Testis (tissue), 2 donors: ENCODE data around the gene ZDHHC8.

ENCODE experiments used
- CTCF ChIP-seq, 3 experiments: fragments of 450-650 bp in 2 of 3; fragments of 200-600 bp in 1 of 3; sonication (generic) in 1 of 3; IDR thresholded peaks; one replicate each; pipeline ENCODE4 v1.5.1; 2016 to 2019; ENCODE audit warnings: antibody characterized with exemption in 3 of 3, mild to moderate bottlenecking in 2 of 3, moderate library complexity in 1 of 3
- POLR2A ChIP-seq: fragments of 450-650 bp; IDR thresholded peaks from one replicate; pipeline ENCODE4 v1.6.1; 2017; ENCODE audit warnings: antibody characterized with exemption, mild to moderate bottlenecking, moderate library complexity

GRCh38 chr22:20083891-20084546 lies 47.6 kb upstream of the ZDHHC8 start:
- TF ChIP-seq CTCF (IDR thresholded peaks at IDR 0.05) (no peak), POLR2A (no peak)
